HFF-Myc (cell line): ENCODE measurements around the gene CYP19A1.
A peak's percentile ranks its signal among the peaks of the same experiment; 100 is the strongest.

ENCODE experiments used
- DNase-seq: peaks from one replicate; pipeline ENCODE4 v3.0.0-alpha.2; 2011; ENCODE audit warnings: low read depth; ENCODE audit errors: extremely low read depth
- H3K4me3 ChIP-seq: replicated peaks from 2 replicates; pipeline ENCODE4 v1.5.1; 2011; ENCODE audit warnings: low read depth, mild to moderate bottlenecking, control low read depth, low read length
- TF ChIP-seq, protein P1 (sequence below): IDR thresholded peaks from 2 replicates; pipeline ENCODE4 v1.5.1; 2012; ENCODE audit warnings: mild to moderate bottlenecking, low read depth, low read length, control low read depth; ENCODE audit errors: missing control alignments

Gene CYP19A1

DNA sequence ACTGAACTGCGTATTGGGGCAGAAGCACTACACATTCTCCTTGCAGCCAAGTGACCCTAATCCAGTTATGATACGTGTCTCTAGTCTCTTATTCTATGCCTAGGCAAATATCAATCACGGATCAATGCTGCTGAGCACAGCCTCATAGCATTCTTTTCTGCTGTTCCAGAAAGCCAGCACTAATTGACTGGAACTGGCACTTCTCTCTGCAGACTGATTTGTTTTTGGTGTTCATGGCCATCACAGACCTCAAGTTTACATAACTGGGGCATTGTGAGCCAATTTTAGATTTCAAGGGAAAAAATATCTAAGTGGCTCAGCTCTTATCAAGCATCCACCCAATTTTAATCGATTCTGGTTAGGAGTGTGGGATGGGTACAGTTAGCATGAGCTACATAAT, 41.0 kb upstream of the CYP19A1 start:
- TF ChIP-seq, protein P1, sequence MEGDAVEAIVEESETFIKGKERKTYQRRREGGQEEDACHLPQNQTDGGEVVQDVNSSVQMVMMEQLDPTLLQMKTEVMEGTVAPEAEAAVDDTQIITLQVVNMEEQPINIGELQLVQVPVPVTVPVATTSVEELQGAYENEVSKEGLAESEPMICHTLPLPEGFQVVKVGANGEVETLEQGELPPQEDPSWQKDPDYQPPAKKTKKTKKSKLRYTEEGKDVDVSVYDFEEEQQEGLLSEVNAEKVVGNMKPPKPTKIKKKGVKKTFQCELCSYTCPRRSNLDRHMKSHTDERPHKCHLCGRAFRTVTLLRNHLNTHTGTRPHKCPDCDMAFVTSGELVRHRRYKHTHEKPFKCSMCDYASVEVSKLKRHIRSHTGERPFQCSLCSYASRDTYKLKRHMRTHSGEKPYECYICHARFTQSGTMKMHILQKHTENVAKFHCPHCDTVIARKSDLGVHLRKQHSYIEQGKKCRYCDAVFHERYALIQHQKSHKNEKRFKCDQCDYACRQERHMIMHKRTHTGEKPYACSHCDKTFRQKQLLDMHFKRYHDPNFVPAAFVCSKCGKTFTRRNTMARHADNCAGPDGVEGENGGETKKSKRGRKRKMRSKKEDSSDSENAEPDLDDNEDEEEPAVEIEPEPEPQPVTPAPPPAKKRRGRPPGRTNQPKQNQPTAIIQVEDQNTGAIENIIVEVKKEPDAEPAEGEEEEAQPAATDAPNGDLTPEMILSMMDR = no peak
- no peak for DNase-seq
- H3K4me3 ChIP-seq = no peak overlapping the region

DNA sequence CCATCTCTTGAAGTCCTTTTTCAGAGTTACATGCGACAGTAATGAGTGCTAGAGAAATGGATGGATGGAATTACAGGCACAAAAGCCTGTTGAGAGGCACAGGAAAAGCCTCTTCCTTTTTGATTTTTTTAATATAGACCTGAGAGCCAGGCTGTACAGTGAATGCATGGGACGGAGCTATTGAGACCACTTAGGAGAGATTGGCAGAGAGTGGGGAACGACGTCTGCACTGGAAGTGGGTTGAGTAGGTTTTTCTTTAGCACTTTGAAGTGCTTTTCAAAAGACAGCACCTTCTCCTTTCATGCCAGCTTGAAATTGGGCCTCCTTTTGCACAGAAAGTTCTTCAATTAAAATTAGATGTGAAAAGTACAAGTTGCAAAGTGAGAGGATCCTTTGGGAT, 40.0 kb upstream of the CYP19A1 start:
- TF ChIP-seq, protein P1 = no peak
- no peak overlapping the region for H3K4me3 ChIP-seq
- no peak for DNase-seq

DNA sequence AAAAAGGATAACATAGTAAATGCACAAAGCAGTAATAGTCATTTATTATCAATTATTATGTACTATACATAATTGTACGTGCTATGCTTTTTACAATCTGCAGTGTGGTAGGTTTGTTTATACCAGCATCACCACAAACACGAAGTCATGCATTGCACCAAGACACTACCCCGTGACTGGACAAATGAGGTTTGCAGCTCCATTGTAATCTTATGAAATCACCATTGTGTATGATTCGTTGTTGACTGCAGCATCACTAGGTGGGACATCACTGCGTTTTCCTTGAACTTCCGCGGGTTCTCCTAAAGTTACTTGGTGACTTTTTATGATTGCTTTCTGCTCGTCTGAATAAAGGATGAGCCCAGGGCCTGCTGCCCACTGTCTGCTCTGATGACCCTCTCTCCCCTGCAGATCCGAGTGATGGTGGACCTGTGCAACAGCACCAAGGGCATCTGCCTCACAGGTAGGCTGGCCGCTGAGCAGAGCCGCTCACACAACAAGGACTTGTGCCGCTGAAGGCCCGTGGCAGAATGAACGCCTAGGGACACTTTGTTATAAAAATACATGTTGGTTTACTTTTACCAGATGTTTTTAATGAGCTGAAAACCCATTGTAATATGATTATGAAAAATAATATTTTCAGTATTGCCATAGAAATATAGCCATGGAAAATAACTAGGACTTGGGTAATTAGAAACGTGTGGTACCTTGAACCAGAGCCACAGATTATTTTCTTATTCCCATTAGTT, 38.8 kb upstream of the CYP19A1 start:
- H3K4me3 ChIP-seq = no peak overlapping the region
- TF ChIP-seq, protein P1 = no peak
- DNase-seq = peak; percentile 42

DNA sequence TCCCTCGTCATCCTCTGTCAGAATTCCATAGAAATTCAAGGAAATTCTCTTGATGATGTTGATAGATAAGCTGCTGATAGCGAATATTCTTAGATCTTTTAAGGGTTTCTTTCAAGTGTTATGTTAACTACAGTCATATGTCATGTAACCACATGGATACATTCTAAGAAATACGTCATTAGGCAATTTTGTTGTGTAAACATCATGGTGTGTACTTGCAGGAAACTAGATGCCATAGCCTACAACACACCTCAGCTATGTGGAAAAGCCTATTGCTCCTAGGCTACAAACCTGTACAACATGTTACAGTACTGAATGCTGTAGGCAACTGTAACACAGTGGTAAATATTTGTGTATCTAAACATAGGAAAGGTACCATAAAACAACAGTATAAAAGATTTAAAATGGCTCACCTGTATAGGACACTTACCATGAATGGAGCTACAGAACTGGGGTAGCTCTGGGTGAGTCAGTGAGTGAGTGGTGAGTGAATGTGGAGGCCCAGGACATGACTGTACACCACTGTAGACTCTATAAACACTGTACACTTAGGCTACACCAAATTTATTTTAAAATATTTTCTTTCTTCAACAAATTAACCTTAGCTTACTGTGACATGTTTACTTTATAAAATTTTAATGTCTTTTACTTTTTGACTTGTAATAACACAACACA, 37.7 kb upstream of the CYP19A1 start:
- TF ChIP-seq, protein P1 = no peak
- DNase-seq = no peak
- no peak overlapping the region for H3K4me3 ChIP-seq

DNA sequence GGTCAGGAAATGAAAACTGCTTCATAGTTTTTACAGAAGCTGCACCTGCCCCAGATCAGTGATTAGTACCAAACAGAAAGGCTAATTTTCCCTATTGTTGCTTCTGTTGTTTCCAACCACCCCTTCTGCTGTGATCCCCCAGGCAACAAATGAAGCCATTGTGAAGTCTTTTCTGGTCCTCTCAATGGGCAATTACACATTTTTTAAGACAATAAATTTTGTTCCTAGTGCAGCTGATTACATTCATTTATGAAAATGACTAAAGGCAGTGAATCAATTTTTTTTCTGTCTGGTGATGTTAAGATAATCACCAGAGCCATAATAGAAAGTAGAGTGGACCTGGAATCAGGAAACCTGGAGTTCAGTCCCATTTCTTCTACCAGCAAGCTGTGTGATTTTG, 35.7 kb upstream of the CYP19A1 start:
- no peak for DNase-seq
- no peak overlapping the region for H3K4me3 ChIP-seq
- TF ChIP-seq, protein P1 = no peak

DNA sequence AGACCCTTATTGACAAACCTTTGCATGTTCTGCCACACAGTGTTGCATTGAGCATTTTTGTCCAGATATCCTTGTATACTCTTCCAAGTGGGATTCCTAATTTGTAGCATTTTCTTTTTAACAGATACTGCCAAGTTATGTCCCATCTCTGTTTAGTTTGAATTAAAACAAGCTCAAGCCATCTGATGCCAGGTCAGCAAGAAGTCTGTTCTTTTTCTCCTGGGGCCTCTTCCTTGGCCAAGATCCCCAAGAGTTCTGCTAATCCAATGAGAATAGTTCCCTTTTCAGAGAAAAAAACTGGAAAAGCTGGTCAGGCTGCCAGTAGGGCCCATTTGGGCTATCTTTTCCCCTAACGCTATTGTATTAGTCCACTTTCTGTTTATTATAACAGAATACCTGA, 32.9 kb upstream of the CYP19A1 start:
- DNase-seq = no peak
- TF ChIP-seq, protein P1 = no peak
- no peak overlapping the region for H3K4me3 ChIP-seq
